GM18507 (cell line): ENCODE measurements around the gene DCX.

Source experiments
- DNase-seq: peaks from one replicate; pipeline ENCODE4 v3.0.0; 2011; ENCODE audit warnings: low read depth; ENCODE audit not compliant: insufficient read length; ENCODE audit errors: extremely low spot score
- FAIRE-seq: peaks from 2 replicates; lab custom pipeline; 2011; peaks lifted over from hg19 to GRCh38; lab: Jason Lieb, UNC

DCX gene

GRCh38 chrX:111411983-111412382, at the start of gene DCX:
Gene DCX (minus strand): TSS chrX:111412192. CDS start chrX:111410398, 1,794 bp downstream.
- DNase-seq = no peak
- FAIRE-seq = no peak

GRCh38 chrX:111460607-111461006, 48.6 kb upstream of the DCX start:
- FAIRE-seq (no peak), DNase-seq (no peak)

- FAIRE-seq (peak; percentile 68), DNase-seq (no peak)
Observed at GRCh38 chrX:111447298-111447697, 35.3 kb upstream of the DCX start.

- DNase-seq (no peak), FAIRE-seq (peak; percentile 84)
Observed at GRCh38 chrX:111445485-111445884, 33.5 kb upstream of the DCX start.

- FAIRE-seq (no peak), DNase-seq (no peak)
Observed at GRCh38 chrX:111444881-111445280, 32.9 kb upstream of the DCX start.

GRCh38 chrX:111443946-111444345, 32.0 kb upstream of the DCX start:
- FAIRE-seq = no peak
- DNase-seq = no peak

- no peak for FAIRE-seq
- DNase-seq = no peak
Observed at GRCh38 chrX:111442791-111443190, 30.8 kb upstream of the DCX start.

- no peak for FAIRE-seq
- DNase-seq = no peak
Observed at GRCh38 chrX:111435469-111435868, 23.5 kb upstream of the DCX start.

- DNase-seq = no peak
- no peak for FAIRE-seq
Observed at GRCh38 chrX:111431001-111431400, 19.0 kb upstream of the DCX start.

- FAIRE-seq = no peak
- DNase-seq = no peak
Observed at GRCh38 chrX:111411557-111411956, 435 bp downstream of the DCX start.

- no peak for FAIRE-seq
Observed at GRCh38 chrX:111410590-111411078, 1.4 kb downstream of the DCX start.

GRCh38 chrX:111409326-111409725, 2.7 kb downstream of the DCX start:
- FAIRE-seq = no peak
- DNase-seq = no peak

More at GRCh38 chrX:111410590-111411078, 1.4 kb downstream of the DCX start:
- DNase-seq = no peak

GRCh38 chrX:111407948-111408347, 4.0 kb downstream of the DCX start:
- no peak for FAIRE-seq
- no peak for DNase-seq

GRCh38 chrX:111402344-111402743, 9.6 kb downstream of the DCX start:
- no peak for FAIRE-seq
- DNase-seq = no peak

- FAIRE-seq = no peak
Observed at GRCh38 chrX:111395149-111395548, 16.8 kb downstream of the DCX start.

GRCh38 chrX:111394569-111394968, 17.4 kb downstream of the DCX start:
- FAIRE-seq (no peak), DNase-seq (no peak)

More at GRCh38 chrX:111395149-111395548, 16.8 kb downstream of the DCX start:
- no peak for DNase-seq

- DNase-seq = no peak
- FAIRE-seq = no peak
Observed at GRCh38 chrX:111387470-111388070, 24.4 kb downstream of the DCX start.

GRCh38 chrX:111386615-111387233, 25.3 kb downstream of the DCX start:
- FAIRE-seq (no peak), DNase-seq (no peak)

GRCh38 chrX:111386077-111386476, 25.9 kb downstream of the DCX start:
- DNase-seq (no peak), FAIRE-seq (no peak)

- FAIRE-seq = no peak
- DNase-seq = no peak
Observed at GRCh38 chrX:111382277-111382676, 29.7 kb downstream of the DCX start.

- DNase-seq = no peak
- no peak for FAIRE-seq
Observed at GRCh38 chrX:111376897-111377578, 35.0 kb downstream of the DCX start.
